GM12878 (cell line): ENCODE results near the gene B3GALT4. TPM values are rescaled to one million over a fixed set of nuclear protein-coding genes. Genes with fewer than 3 reads are reported as not detected.

Source experiments
- ATAC-seq: fragments of 200-7000 bp; cut with Tn5 transposase; 3 replicates; pipeline ENCODE4 v1.9.1; 2020; ENCODE audit warnings: mild to moderate bottlenecking, moderate library complexity
- BruUV-seq: library from RNA; stranded (reverse); fragments of 400-500 nt; replicated peaks from 2 replicates; lab custom pipeline; 2021; lab: Mats Ljungman, UMichigan
- CTCF ChIA-PET: fragments of 300-600 bp; sonication (Branson Sonifier 250); formaldehyde crosslinking; extraction: SDS; loops from one replicate; lab custom pipeline; 2021; ENCODE audit warnings: inconsistent platforms; lab: Yijun Ruan, JAX
- POLR2A ChIA-PET: fragments of 350-600 bp; formaldehyde crosslinking; extraction: SDS; loops from one replicate; lab custom pipeline; 2021; ENCODE audit warnings: inconsistent platforms; lab: Charles Lee
- RAD21 ChIA-PET: fragments of 300-600 bp; sonication (Branson Sonifier 250); formaldehyde crosslinking; loops from one replicate; lab custom pipeline; 2023; ENCODE audit warnings: antibody characterized with exemption; ENCODE audit not compliant: unreplicated experiment; lab: Charles Lee
- SMC1A ChIA-PET: fragments of 300-600 bp; sonication (Branson Sonifier 250); formaldehyde crosslinking; loops from one replicate; lab custom pipeline; 2023; ENCODE audit not compliant: unreplicated experiment, uncharacterized antibody; lab: Charles Lee
- DNase-seq: peaks from one replicate; pipeline ENCODE4 v3.0.0-alpha.2; 2011; ENCODE audit warnings: low read depth, low spot score
- FAIRE-seq: peaks from 3 replicates; lab custom pipeline; 2011; peaks lifted over from hg19 to GRCh38; lab: Jason Lieb, UNC
- H2AFZ ChIP-seq: 2 replicates; pipeline ENCODE4 v1.6.0; 2011; ENCODE audit warnings: low read depth, low read length, control low read depth; ENCODE audit not compliant: control insufficient read depth
- H3K27ac ChIP-seq: 2 replicates; pipeline ENCODE4 v1.5.1; 2011; ENCODE audit warnings: control low read depth; ENCODE audit not compliant: control insufficient read depth, insufficient read depth
- H3K27me3 ChIP-seq, 2 experiments: replicated peaks in 1 of 2; 2 replicates each; pipeline versions ENCODE4 v1.6.0 to v1.6.1; 2011; ENCODE audit warnings: low read length in 1 of 2; ENCODE audit not compliant: control insufficient read depth in 2 of 2, insufficient read depth in 2 of 2
- H3K36me3 ChIP-seq, 2 experiments: 2 replicates each; pipeline ENCODE4 v1.5.1; 2011; ENCODE audit warnings: low read length in 1 of 2; ENCODE audit not compliant: control insufficient read depth in 2 of 2, insufficient read depth in 2 of 2
- H3K4me1 ChIP-seq: 2 replicates; pipeline ENCODE4 v1.6.1; 2011; ENCODE audit warnings: mild to moderate bottlenecking, low read length, moderate library complexity, mixed read lengths; ENCODE audit not compliant: control insufficient read depth, insufficient read depth
- H3K4me2 ChIP-seq: 2 replicates; pipeline ENCODE4 v1.6.0; 2011; ENCODE audit warnings: control low read depth; ENCODE audit not compliant: control insufficient read depth, insufficient read depth
- H3K4me3 ChIP-seq: fragments of 200-600 bp; sonication (generic); 2 replicates; pipeline ENCODE4 v1.5.1; 2016
- H3K79me2 ChIP-seq: 2 replicates; pipeline ENCODE4 v1.6.0; 2011; ENCODE audit warnings: low read length; ENCODE audit not compliant: control insufficient read depth, insufficient read depth
- H3K9ac ChIP-seq: 2 replicates; pipeline ENCODE4 v1.8.0; 2011; ENCODE audit warnings: low read length, control low read depth, mixed read lengths; ENCODE audit not compliant: control insufficient read depth, insufficient read depth
- H3K9me3 ChIP-seq: replicated peaks from 3 replicates; pipeline ENCODE4 v1.5.1; 2011; ENCODE audit warnings: mild to moderate bottlenecking, low read length; ENCODE audit not compliant: control insufficient read depth, insufficient read depth
- H4K20me1 ChIP-seq: 2 replicates; pipeline ENCODE4 v1.6.0; 2011; ENCODE audit not compliant: control insufficient read depth, insufficient read depth
- CBX3 ChIP-seq: fragments of 200-600 bp; sonication (generic); IDR thresholded peaks from 2 replicates; pipeline ENCODE4 v1.6.1; 2016; ENCODE audit warnings: low read depth, borderline replicate concordance
- HDAC6 ChIP-seq: fragments of 200-600 bp; sonication (generic); IDR thresholded peaks from one replicate; pipeline ENCODE4 v1.8.0; 2017; ENCODE audit warnings: antibody characterized with exemption; ENCODE audit not compliant: unreplicated experiment
- NRF1 ChIP-seq: conservative IDR thresholded peaks from 2 replicates; pipeline ENCODE4 v1.6.1; 2011; ENCODE audit warnings: mild to moderate bottlenecking, low read depth, low read length, improper control_type of control experiment
- RELA ChIP-seq: fragments of 450-650 bp; IDR thresholded peaks from 2 replicates; pipeline ENCODE4 v1.8.0; 2014; ENCODE audit warnings: borderline replicate concordance; ENCODE audit not compliant: partially characterized antibody
- SREBF2 ChIP-seq: IDR thresholded peaks from 2 replicates; pipeline ENCODE4 v1.6.1; 2012; ENCODE audit warnings: mild to moderate bottlenecking, low read length
- TAF1 ChIP-seq: IDR thresholded peaks from 2 replicates; pipeline ENCODE4 v1.6.1; 2011; ENCODE audit warnings: mild to moderate bottlenecking, low read depth, low read length, borderline replicate concordance
- ZSCAN29 ChIP-seq: fragments of 450-650 bp; IDR thresholded peaks from 2 replicates; pipeline ENCODE4 v1.6.1; 2017; ENCODE audit warnings: mild to moderate bottlenecking, moderate library complexity
- WGBS: methylation state at CpG from one replicate; pipeline ENCODE4 v1.1.6; 2016; ENCODE audit warnings: low lambda C conversion rate; ENCODE audit not compliant: insufficient replicate concordance, insufficient coverage; ENCODE audit errors: missing lambda C conversion rate; 5-methylcytosine and 5-hydroxymethylcytosine counted together
- in situ Hi-C: fragments of 300-500 bp; cut with MboI; formaldehyde crosslinking; loops from 9 replicates; pipeline ENCODE4 v1.14.3; 2018; ENCODE audit warnings: mixed read lengths
- intact Hi-C: fragments of 100-400 bp; cut with micrococcal nuclease; formaldehyde crosslinking; loops from one replicate; pipeline ENCODE4 v1.14.2; 2022; ENCODE audit not compliant: unreplicated experiment
- polyA plus RNA-seq, 11 experiments: library from polyadenylated mRNA; depleted of rRNA in 4 of 11; unstranded in 6 of 11; stranded (reverse) in 5 of 11; fragments of >200 nt; fragmentation: Nextera tagmentation in 4 of 11; fragmentation: Illumina TruSeq in 1 of 11; extraction: Ambion mirVana in 4 of 11; extraction: Trizol in 1 of 11; gene quantifications; 1 replicate in 1 of 11; 2 replicates in 10 of 11; pipeline versions ENCODE4 v1.2.1 to v1.2.3, GENCODE V29; 2011 to 2016; ENCODE audit warnings: inconsistent platforms in 2 of 11, missing spikeins in 2 of 11, low read depth in 1 of 11
- total RNA-seq, 4 experiments: library from RNA; depleted of rRNA in 3 of 4; stranded (reverse); fragments of >200 nt in 3 of 4; fragmentation: Illumina TruSeq in 1 of 4; extraction: Trizol in 1 of 4; gene quantifications; 2 replicates each; pipeline versions ENCODE4 v1.2.1 to v1.2.3, GENCODE V29; 2013 to 2021
- TF ChIP-seq, protein P1 (sequence below): IDR thresholded peaks from 2 replicates; pipeline ENCODE4 v1.6.1; 2012; ENCODE audit warnings: low read depth, low read length, improper control_type of control experiment
- TF ChIP-seq, protein P2 (sequence below): IDR thresholded peaks from 2 replicates; pipeline ENCODE4 v1.6.1; 2012; ENCODE audit warnings: mild to moderate bottlenecking, low read depth, low read length
- TF ChIP-seq, protein P3 (sequence below): fragments of 450-650 bp; formaldehyde crosslinking; IDR thresholded peaks from 2 replicates; pipeline ENCODE4 v1.5.0; 2022; ENCODE audit warnings: mild to moderate bottlenecking, missing genetic modification characterization

Gene B3GALT4
- total and polyA plus RNA-seq, 10 of the 15 experiments (the other 5 are each of a cell fraction or from before 2014, with no cell fraction given) = 0.27 to 8.2 (median 2.6) TPM

DNA sequence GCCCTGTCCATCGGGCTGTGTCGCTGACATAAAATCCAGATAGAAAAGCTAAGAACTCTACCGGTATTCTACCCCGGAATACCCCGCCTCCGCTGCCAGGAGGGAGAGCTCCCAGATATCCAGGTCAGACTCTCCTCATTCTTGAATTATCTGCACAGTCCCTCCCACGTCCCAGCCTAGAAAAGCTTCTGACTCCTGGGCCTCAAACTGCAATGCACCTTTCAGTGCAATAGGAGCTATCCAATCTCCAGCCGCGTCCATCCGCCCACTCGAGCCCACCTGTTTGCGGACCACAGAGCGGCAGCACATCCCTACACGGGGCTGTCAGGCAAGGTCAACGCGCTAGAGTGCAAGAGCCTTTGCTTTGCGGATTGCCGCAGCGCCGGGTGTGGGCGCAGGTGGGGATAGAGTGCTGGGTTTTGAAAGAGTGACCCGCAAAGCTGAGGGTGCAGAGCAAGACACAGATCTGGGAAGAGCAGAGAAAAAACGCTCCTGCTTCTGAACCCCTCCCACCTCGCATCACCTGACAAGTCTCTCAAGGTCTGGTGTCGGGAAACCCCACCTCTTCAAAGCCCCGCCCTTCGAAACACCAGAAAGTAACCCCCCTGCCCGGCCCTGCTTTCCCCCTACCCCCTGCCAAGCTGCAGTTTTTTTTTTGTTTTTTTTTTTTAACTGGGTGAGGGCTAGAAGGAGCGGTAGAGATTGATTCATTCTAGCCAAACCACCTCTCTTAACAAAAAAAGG, 35.6 kb downstream of the B3GALT4 start (continued):
- TF ChIP-seq, protein P1, sequence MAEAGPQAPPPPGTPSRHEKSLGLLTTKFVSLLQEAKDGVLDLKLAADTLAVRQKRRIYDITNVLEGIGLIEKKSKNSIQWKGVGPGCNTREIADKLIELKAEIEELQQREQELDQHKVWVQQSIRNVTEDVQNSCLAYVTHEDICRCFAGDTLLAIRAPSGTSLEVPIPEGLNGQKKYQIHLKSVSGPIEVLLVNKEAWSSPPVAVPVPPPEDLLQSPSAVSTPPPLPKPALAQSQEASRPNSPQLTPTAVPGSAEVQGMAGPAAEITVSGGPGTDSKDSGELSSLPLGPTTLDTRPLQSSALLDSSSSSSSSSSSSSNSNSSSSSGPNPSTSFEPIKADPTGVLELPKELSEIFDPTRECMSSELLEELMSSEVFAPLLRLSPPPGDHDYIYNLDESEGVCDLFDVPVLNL = no peak
- TF ChIP-seq, all 136 proteins: peak for 14

DNA sequence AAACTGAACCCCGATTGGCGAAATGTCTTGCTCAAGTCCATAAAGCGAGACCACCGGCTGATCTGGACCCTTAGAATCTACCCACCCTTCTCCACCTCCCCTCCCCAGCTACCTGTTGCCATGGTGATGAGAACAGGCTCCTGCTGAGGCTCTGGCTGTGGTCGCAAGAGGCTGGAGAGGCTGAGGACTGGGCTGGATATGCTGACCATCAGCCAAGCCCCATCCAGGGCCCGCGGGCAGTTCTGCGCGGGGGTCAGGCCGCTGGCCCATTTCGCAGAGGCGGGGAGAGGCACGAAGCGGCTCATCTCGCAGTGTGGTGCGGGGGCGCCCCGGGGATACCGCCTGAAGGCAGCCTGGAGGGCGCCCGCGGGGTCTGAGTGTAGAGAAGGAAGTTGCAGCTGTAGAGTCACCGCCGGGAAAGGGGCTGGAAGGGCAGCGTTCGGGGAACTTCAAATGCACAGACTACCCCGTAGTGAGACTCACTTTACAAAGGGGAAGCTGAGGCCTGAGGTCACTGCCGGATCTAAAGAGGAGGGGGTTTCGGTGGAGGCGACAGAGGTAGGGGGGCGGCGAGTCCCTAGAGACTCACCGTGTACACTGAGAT, 36.3 kb downstream of the B3GALT4 start:
- in situ Hi-C loops = no loop called here
- TF ChIP-seq, protein P2, sequence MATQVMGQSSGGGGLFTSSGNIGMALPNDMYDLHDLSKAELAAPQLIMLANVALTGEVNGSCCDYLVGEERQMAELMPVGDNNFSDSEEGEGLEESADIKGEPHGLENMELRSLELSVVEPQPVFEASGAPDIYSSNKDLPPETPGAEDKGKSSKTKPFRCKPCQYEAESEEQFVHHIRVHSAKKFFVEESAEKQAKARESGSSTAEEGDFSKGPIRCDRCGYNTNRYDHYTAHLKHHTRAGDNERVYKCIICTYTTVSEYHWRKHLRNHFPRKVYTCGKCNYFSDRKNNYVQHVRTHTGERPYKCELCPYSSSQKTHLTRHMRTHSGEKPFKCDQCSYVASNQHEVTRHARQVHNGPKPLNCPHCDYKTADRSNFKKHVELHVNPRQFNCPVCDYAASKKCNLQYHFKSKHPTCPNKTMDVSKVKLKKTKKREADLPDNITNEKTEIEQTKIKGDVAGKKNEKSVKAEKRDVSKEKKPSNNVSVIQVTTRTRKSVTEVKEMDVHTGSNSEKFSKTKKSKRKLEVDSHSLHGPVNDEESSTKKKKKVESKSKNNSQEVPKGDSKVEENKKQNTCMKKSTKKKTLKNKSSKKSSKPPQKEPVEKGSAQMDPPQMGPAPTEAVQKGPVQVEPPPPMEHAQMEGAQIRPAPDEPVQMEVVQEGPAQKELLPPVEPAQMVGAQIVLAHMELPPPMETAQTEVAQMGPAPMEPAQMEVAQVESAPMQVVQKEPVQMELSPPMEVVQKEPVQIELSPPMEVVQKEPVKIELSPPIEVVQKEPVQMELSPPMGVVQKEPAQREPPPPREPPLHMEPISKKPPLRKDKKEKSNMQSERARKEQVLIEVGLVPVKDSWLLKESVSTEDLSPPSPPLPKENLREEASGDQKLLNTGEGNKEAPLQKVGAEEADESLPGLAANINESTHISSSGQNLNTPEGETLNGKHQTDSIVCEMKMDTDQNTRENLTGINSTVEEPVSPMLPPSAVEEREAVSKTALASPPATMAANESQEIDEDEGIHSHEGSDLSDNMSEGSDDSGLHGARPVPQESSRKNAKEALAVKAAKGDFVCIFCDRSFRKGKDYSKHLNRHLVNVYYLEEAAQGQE = no peak
- TF ChIP-seq RELA (no peak), CBX3 (no peak), TAF1 (peak; percentile 20; the same call in 1 of the 2 replicates), SREBF2 (no peak), NRF1 (no peak), ZSCAN29 (no peak), HDAC6 (peak; percentile 25)
- TF ChIP-seq, protein P3, sequence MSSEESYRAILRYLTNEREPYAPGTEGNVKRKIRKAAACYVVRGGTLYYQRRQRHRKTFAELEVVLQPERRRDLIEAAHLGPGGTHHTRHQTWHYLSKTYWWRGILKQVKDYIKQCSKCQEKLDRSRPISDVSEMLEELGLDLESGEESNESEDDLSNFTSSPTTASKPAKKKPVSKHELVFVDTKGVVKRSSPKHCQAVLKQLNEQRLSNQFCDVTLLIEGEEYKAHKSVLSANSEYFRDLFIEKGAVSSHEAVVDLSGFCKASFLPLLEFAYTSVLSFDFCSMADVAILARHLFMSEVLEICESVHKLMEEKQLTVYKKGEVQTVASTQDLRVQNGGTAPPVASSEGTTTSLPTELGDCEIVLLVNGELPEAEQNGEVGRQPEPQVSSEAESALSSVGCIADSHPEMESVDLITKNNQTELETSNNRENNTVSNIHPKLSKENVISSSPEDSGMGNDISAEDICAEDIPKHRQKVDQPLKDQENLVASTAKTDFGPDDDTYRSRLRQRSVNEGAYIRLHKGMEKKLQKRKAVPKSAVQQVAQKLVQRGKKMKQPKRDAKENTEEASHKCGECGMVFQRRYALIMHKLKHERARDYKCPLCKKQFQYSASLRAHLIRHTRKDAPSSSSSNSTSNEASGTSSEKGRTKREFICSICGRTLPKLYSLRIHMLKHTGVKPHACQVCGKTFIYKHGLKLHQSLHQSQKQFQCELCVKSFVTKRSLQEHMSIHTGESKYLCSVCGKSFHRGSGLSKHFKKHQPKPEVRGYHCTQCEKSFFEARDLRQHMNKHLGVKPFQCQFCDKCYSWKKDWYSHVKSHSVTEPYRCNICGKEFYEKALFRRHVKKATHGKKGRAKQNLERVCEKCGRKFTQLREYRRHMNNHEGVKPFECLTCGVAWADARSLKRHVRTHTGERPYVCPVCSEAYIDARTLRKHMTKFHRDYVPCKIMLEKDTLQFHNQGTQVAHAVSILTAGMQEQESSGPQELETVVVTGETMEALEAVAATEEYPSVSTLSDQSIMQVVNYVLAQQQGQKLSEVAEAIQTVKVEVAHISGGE (CRISPR knock-in tag) = no peak

More for the DNA sequence above, 36.3 kb downstream of the B3GALT4 start:
- H3K4me1 ChIP-seq = peaks cover 20% of the 10 kb centered on the region
- CTCF ChIA-PET = interaction anchor here (0.5 to 4.7 kb wide), 6 partner anchors 13 to 118 kb away, joined by 3 to 30 read pairs (median 6); partner anchors contain the start of genes B3GALT4 and RGL2
- H3K9me3 ChIP-seq = no peaks in the 10 kb centered on the region
- TSS peak; percentile 74 for BruUV-seq
- DNase-seq (no peak), FAIRE-seq (no peak), ATAC-seq (peak; percentile 14)
- no peak overlapping the region; the same call in 1 of the 2 replicates for H2AFZ ChIP-seq
- H3K4me2 ChIP-seq = peak overlapping the region; percentile 77
- SMC1A ChIA-PET = interaction anchor here (0.7 to 2.1 kb wide), 3 partner anchors 16 to 129 kb away, joined by 3 to 7 read pairs (median 3); partner anchors contain the start of gene WDR46
- RAD21 ChIA-PET = interaction anchor here (0.7 to 2.1 kb wide), 7 partner anchors 8 to 36 kb away, joined by 3 to 7 read pairs (median 3); partner anchors contain the start of genes B3GALT4, PFDN6, RGL2 and WDR46
- H4K20me1 ChIP-seq = no peaks in the 10 kb centered on the region
- H3K27ac ChIP-seq = peak overlapping the region; percentile 96
- POLR2A ChIA-PET = interaction anchor here (0.6 to 4.5 kb wide), 11 partner anchors 8 to 266 kb away, joined by 3 to 41 read pairs (median 4); partner anchors contain the start of genes B3GALT4, PFDN6, RGL2 and RPS18
- peak overlapping the region; percentile 97 for H3K9ac ChIP-seq
- intact Hi-C loops = no loop called here
- peaks cover 0 to 4% of the 10 kb centered on the region in 2 experiments; a peak in 2 of 4 replicates for H3K36me3 ChIP-seq
- H3K79me2 ChIP-seq = peaks cover 61% of the 10 kb centered on the region
- H3K4me3 ChIP-seq = peak overlapping the region; percentile 99
- WGBS = 1% methylated on average over 31 of the region's 33 CpGs
- H3K27me3 ChIP-seq = no peaks in the 10 kb centered on the region
